ENCODE measurements around the gene GFPT2. TPM values are rescaled to one million over a fixed set of nuclear protein-coding genes. Genes with fewer than 3 reads are reported as not detected.

Gene GFPT2
- total RNA-seq, 4 donors from 2014 or later = 8.2 to 26.6 (median 11.1) TPM

- Histone ChIP-seq H3K36me3 (peaks cover 0 to 9% of the 10 kb centered on the region in 2 donors), H3K9me3 (no peaks in the 10 kb centered on the region), H3K4me1 (peaks cover 0 to 15% of the 10 kb centered on the region in 2 donors), H3K27me3 (no peaks in the 10 kb centered on the region), H3K4me3 (replicated peaks in 1 of 3) (no peak overlapping the region), H3K27ac (no peak overlapping the region)
- WGBS, 2 donors = 70 to 78% methylated on average over 4 to 9 of the region's 9 CpGs
- TF ChIP-seq POLR2A (IDR thresholded peaks at IDR 0.05) (no peak), CTCF (IDR thresholded peaks at IDR 0.05) (no peak)
- intact Hi-C loops (cut with DNase I) = no loop called here
- no peak for DNase-seq
These were observed 12.3 kb downstream of the GFPT2 start for GRCh38 chr5:180340856-180341255.

GRCh38 chr5:180339583-180340183 is 13.5 kb downstream of the GFPT2 start:
- H3K4me3 ChIP-seq (replicated peaks in 1 of 3) = no peak overlapping the region
- H3K36me3 ChIP-seq = peaks cover 0 to 9% of the 10 kb centered on the region in 2 donors
- no peak for TF ChIP-seq CTCF (IDR thresholded peaks at IDR 0.05)
- no peak for TF ChIP-seq POLR2A (IDR thresholded peaks at IDR 0.05)
- H3K27ac ChIP-seq = no peak overlapping the region
- H3K9me3 ChIP-seq = no peaks in the 10 kb centered on the region
- intact Hi-C loops (cut with DNase I) = no loop called here
- no peak for DNase-seq
- H3K4me1 ChIP-seq = peaks cover 0 to 15% of the 10 kb centered on the region in 2 donors
- no peaks in the 10 kb centered on the region for H3K27me3 ChIP-seq
- 89% methylated on average over 7 of the region's 7 CpGs for whole genome bisulfite sequencing, 2 donors

GRCh38 chr5:180338001-180338707 is 15.0 kb downstream of the GFPT2 start:
- DNase-seq = no peak
- no peak overlapping the region for H3K4me3 ChIP-seq (replicated peaks in 1 of 3)
- peaks cover 0 to 9% of the 10 kb centered on the region in 2 donors for H3K36me3 ChIP-seq
- no peaks in the 10 kb centered on the region for H3K9me3 ChIP-seq
- H3K4me1 ChIP-seq = peaks cover 0 to 5% of the 10 kb centered on the region in 2 donors
- no peaks in the 10 kb centered on the region for H3K27me3 ChIP-seq
- intact Hi-C loops (cut with DNase I) = no loop called here
- no peak for TF ChIP-seq POLR2A (IDR thresholded peaks at IDR 0.05)
- no peak for TF ChIP-seq CTCF (IDR thresholded peaks at IDR 0.05)
- H3K27ac ChIP-seq = no peak overlapping the region
- 92 to 93% methylated on average over 22 of the region's 22 CpGs for WGBS, 2 donors

GRCh38 chr5:180336234-180337020 is 16.7 kb downstream of the GFPT2 start:
- intact Hi-C loops (cut with DNase I) = no loop called here
- TF ChIP-seq CTCF (IDR thresholded peaks at IDR 0.05) (no peak), POLR2A (IDR thresholded peaks at IDR 0.05) (no peak)
- 89 to 90% methylated on average over 34 of the region's 34 CpGs for WGBS, 2 donors

More at GRCh38 chr5:180336234-180337020, 16.7 kb downstream of the GFPT2 start:
- Histone ChIP-seq H3K4me3 (replicated peaks in 1 of 3) (no peak overlapping the region), H3K9me3 (no peaks in the 10 kb centered on the region), H3K4me1 (no peaks in the 10 kb centered on the region), H3K36me3 (peaks cover 0 to 9% of the 10 kb centered on the region in 2 donors), H3K27ac (no peak overlapping the region), H3K27me3 (no peaks in the 10 kb centered on the region)
- DNase-seq = no peak
